H9 (cell line): ENCODE measurements around the gene NUP88. TPM values are rescaled to one million over a fixed set of nuclear protein-coding genes. Genes with fewer than 3 reads are reported as not detected.

Experiments used
- DNase-seq: peaks from one replicate; pipeline ENCODE4 v3.0.0-alpha.2; 2017
- H2AFZ ChIP-seq: one replicate; pipeline ENCODE4 v1.6.1; 2013; ENCODE audit warnings: mild to moderate bottlenecking, low read length, control low read depth, moderate library complexity
- H2AK5ac ChIP-seq: 2 replicates; pipeline ENCODE4 v1.6.1; 2013; ENCODE audit warnings: low read length, control low read depth, mixed read lengths; ENCODE audit not compliant: insufficient read length
- H2BK120ac ChIP-seq: one replicate; pipeline ENCODE4 v1.6.1; 2013; ENCODE audit warnings: low read depth, mild to moderate bottlenecking, low read length, control low read depth, inconsistent platforms; ENCODE audit not compliant: poor library complexity, severe bottlenecking
- H2BK12ac ChIP-seq: 2 replicates; pipeline ENCODE4 v1.6.1; 2013; ENCODE audit warnings: low read length, control low read depth, mixed read lengths, low read depth; ENCODE audit not compliant: insufficient read length
- H2BK15ac ChIP-seq: 2 replicates; pipeline ENCODE4 v1.6.1; 2013; ENCODE audit warnings: low read depth, low read length, control low read depth
- H2BK20ac ChIP-seq: one replicate; pipeline ENCODE4 v1.6.1; 2013; ENCODE audit warnings: low read depth, mild to moderate bottlenecking, low read length, control low read depth, inconsistent platforms; ENCODE audit not compliant: poor library complexity, severe bottlenecking
- H2BK5ac ChIP-seq: 2 replicates; pipeline ENCODE4 v1.6.1; 2013; ENCODE audit warnings: low read length, control low read depth, mixed read lengths; ENCODE audit not compliant: insufficient read length
- H3K14ac ChIP-seq: 2 replicates; pipeline ENCODE4 v1.6.1; 2013; ENCODE audit warnings: low read length, control low read depth; ENCODE audit not compliant: insufficient read depth
- H3K18ac ChIP-seq: 2 replicates; pipeline ENCODE4 v1.6.1; 2013; ENCODE audit warnings: low read depth, mild to moderate bottlenecking, mixed read lengths, low read length, control low read depth; ENCODE audit not compliant: insufficient read length
- H3K23ac ChIP-seq: 2 replicates; pipeline ENCODE4 v1.6.1; 2013; ENCODE audit warnings: low read length, control low read depth, mixed read lengths, low read depth; ENCODE audit not compliant: insufficient read length
- H3K23me2 ChIP-seq: 2 replicates; pipeline ENCODE4 v1.6.1; 2013; ENCODE audit warnings: low read depth, mild to moderate bottlenecking, mixed read lengths, low read length, control low read depth; ENCODE audit not compliant: insufficient read length, poor library complexity, severe bottlenecking
- H3K27ac ChIP-seq: 2 replicates; pipeline ENCODE4 v1.5.1; 2013; ENCODE audit warnings: low read length, control low read depth, mixed read lengths, low read depth; ENCODE audit not compliant: insufficient read length
- H3K27me3 ChIP-seq: 2 replicates; pipeline ENCODE4 v1.6.1; 2013; ENCODE audit warnings: low read length, control low read depth, inconsistent platforms; ENCODE audit not compliant: insufficient read depth
- H3K4ac ChIP-seq: 2 replicates; pipeline ENCODE4 v1.6.1; 2013; ENCODE audit warnings: low read depth, mild to moderate bottlenecking, control low read depth, inconsistent platforms, low read length, moderate library complexity
- H3K4me1 ChIP-seq: 2 replicates; pipeline ENCODE4 v1.6.1; 2013; ENCODE audit warnings: low read length, control low read depth, inconsistent platforms; ENCODE audit not compliant: insufficient read depth
- H3K4me2 ChIP-seq: 2 replicates; pipeline ENCODE4 v1.6.1; 2013; ENCODE audit warnings: low read length, control low read depth, mixed read lengths; ENCODE audit not compliant: insufficient read length, insufficient read depth
- H3K56ac ChIP-seq: 2 replicates; pipeline ENCODE4 v1.6.1; 2013; ENCODE audit warnings: low read depth, mild to moderate bottlenecking, mixed read lengths, low read length, control low read depth; ENCODE audit not compliant: insufficient read length
- H3K79me1 ChIP-seq: 2 replicates; pipeline ENCODE4 v1.6.1; 2013; ENCODE audit warnings: low read depth, mild to moderate bottlenecking, moderate library complexity, low read length, control low read depth, inconsistent platforms; ENCODE audit not compliant: insufficient read depth, poor library complexity, severe bottlenecking
- H3K79me2 ChIP-seq: 2 replicates; pipeline ENCODE4 v1.6.1; 2013; ENCODE audit warnings: low read length, control low read depth, inconsistent platforms; ENCODE audit not compliant: insufficient read depth
- H3K9ac ChIP-seq: 2 replicates; pipeline ENCODE4 v1.6.1; 2013; ENCODE audit warnings: low read length, control low read depth, mixed read lengths; ENCODE audit not compliant: insufficient read length; ENCODE audit errors: extremely low read depth
- H3K9me3 ChIP-seq: one replicate; pipeline ENCODE4 v1.6.1; 2013; ENCODE audit warnings: low read depth, low read length, inconsistent platforms; ENCODE audit not compliant: control insufficient read depth
- H3T11ph ChIP-seq: one replicate; pipeline ENCODE4 v1.6.1; 2013; ENCODE audit warnings: mild to moderate bottlenecking, low read length, control low read depth, inconsistent platforms
- H4K20me1 ChIP-seq: one replicate; pipeline ENCODE4 v1.6.1; 2013; ENCODE audit not compliant: control insufficient read depth, insufficient read length, insufficient read depth
- H4K5ac ChIP-seq: 2 replicates; pipeline ENCODE4 v1.6.1; 2013; ENCODE audit warnings: low read depth, mild to moderate bottlenecking, mixed read lengths, low read length, control low read depth; ENCODE audit not compliant: insufficient read length
- H4K8ac ChIP-seq: replicated peaks from 2 replicates; pipeline ENCODE4 v1.6.1; 2013; ENCODE audit warnings: low read length, control low read depth, mixed read lengths, low read depth; ENCODE audit not compliant: insufficient read length
- H4K91ac ChIP-seq: 2 replicates; pipeline ENCODE4 v1.6.1; 2013; ENCODE audit warnings: low read depth, mild to moderate bottlenecking, moderate library complexity, mixed read lengths, low read length, control low read depth; ENCODE audit not compliant: insufficient read length
- H3K27ac Mint-ChIP-seq, 3 experiments: 2 replicates in 2 of 3; 3 replicates in 1 of 3; pipeline ENCODE4 v1.8.0; 2020 to 2021; ENCODE audit warnings: mixed read lengths in 3 of 3, mild to moderate bottlenecking in 1 of 3, moderate library complexity in 1 of 3
- H3K27me3 Mint-ChIP-seq: 2 replicates; pipeline ENCODE4 v1.8.0; 2021; ENCODE audit warnings: low read depth, mild to moderate bottlenecking, moderate library complexity, mixed read lengths
- H3K36me3 Mint-ChIP-seq, 3 experiments: 2 replicates in 2 of 3; 3 replicates in 1 of 3; pipeline ENCODE4 v1.8.0; 2020 to 2021; ENCODE audit warnings: low read depth in 3 of 3, mixed read lengths in 3 of 3; ENCODE audit not compliant: insufficient read depth in 1 of 3
- H3K4me1 Mint-ChIP-seq, 2 experiments: 2 replicates each; pipeline ENCODE4 v1.8.0; 2020; ENCODE audit warnings: mixed read lengths in 2 of 2
- H3K4me3 Mint-ChIP-seq, 2 experiments: 2 replicates in 1 of 2; 3 replicates in 1 of 2; pipeline ENCODE4 v1.8.0; 2020 to 2021; ENCODE audit warnings: mild to moderate bottlenecking in 2 of 2, mixed read lengths in 2 of 2, moderate library complexity in 1 of 2
- H3K9me3 Mint-ChIP-seq, 2 experiments: 2 replicates in 1 of 2; 3 replicates in 1 of 2; pipeline ENCODE4 v1.8.0; 2020; ENCODE audit warnings: mild to moderate bottlenecking in 2 of 2, mixed read lengths in 2 of 2, moderate library complexity in 1 of 2
- CTCF ChIP-seq: fragments of 200-600 bp; sonication (generic); conservative IDR thresholded peaks from 3 replicates; pipeline ENCODE4 v1.8.0; 2021; ENCODE audit warnings: antibody characterized with exemption, mild to moderate bottlenecking
- WGBS: extraction: QIAGEN DNeasy Blood & Tissue Kit; methylation state at CpG from one replicate; pipeline ENCODE4 v1.1.7; 2013; ENCODE audit warnings: missing lambda C conversion rate, low lambda C conversion rate, mixed read lengths; ENCODE audit not compliant: insufficient read length; ENCODE audit errors: extremely low coverage; 5-methylcytosine and 5-hydroxymethylcytosine counted together
- total RNA-seq: library from RNA; stranded (reverse); gene quantifications from 2 replicates; pipeline ENCODE4 v1.2.1, GENCODE V29; 2021

Gene NUP88
- total RNA-seq, 1 experiment from 2014 or later, result 98.2 TPM

GRCh38 chr17:5379351-5380107 lies 39.9 kb downstream of the NUP88 start:
- Histone ChIP-seq H3K23me2 (no peaks in the 10 kb centered on the region), H3K27me3 (no peaks in the 10 kb centered on the region), H3K18ac (no peak overlapping the region), H3K56ac (no peak overlapping the region), H2AFZ (no peak overlapping the region), H3K23ac (no peak overlapping the region), H2BK20ac (no peak overlapping the region), H3K4me2 (no peak overlapping the region), H3K4me1 (no peaks in the 10 kb centered on the region), H4K20me1 (no peaks in the 10 kb centered on the region), H3K79me2 (no peaks in the 10 kb centered on the region), H3K14ac (no peak overlapping the region), H3K27ac (no peak overlapping the region), H2BK15ac (no peak overlapping the region), H3K9me3 (no peaks in the 10 kb centered on the region), H3K9ac (no peak overlapping the region), H4K5ac (no peak overlapping the region), H4K91ac (no peak overlapping the region), H3K4ac (no peak overlapping the region), H4K8ac (no peak overlapping the region), H2AK5ac (no peak overlapping the region), H2BK120ac (no peak overlapping the region), H2BK12ac (no peak overlapping the region), H3T11ph (no peak overlapping the region), H3K79me1 (no peaks in the 10 kb centered on the region), H2BK5ac (no peak overlapping the region)
- TF ChIP-seq CTCF, result no peak
- H3K36me3 Mint-ChIP-seq, result peaks cover 30 to 86% (median 61%) of the 10 kb centered on the region in 3 experiments; a peak in 6 of 7 replicates
- DNase-seq, result no peak
- H3K4me3 Mint-ChIP-seq, result no peak overlapping the region
- H3K4me1 Mint-ChIP-seq, result peaks cover 3% of the 10 kb centered on the region in 2 experiments; a peak in 2 of 4 replicates
- H3K9me3 Mint-ChIP-seq, result no peaks in the 10 kb centered on the region
- H3K27ac Mint-ChIP-seq, result peak overlapping the region; percentile 17 to 62 (median 37); a peak in 4 of 7 replicates
- no CpG with 5 or more reads among the region's 11 CpGs for WGBS
- H3K27me3 Mint-ChIP-seq, result no peaks in the 10 kb centered on the region; the same call in 1 of the 2 replicates
